Hematopoietic multipotent progenitor cell treated with erythropoietin and hydrocortisone succinate and interleukin-3 and kit ligand, for 17 days (in vitro differentiated cells): ENCODE results near the gene NEUROG1.
A peak's percentile ranks its signal among the peaks of the same experiment; 100 is the strongest.

Experiments used
- DNase-seq: peaks from one replicate; pipeline ENCODE4 v3.0.0-alpha.2; 2015; ENCODE audit warnings: low spot score

NEUROG1 gene

GRCh38 chr5:135564331-135564730 is 28.6 kb upstream of the NEUROG1 start:
- DNase-seq, result no peak

DNA sequence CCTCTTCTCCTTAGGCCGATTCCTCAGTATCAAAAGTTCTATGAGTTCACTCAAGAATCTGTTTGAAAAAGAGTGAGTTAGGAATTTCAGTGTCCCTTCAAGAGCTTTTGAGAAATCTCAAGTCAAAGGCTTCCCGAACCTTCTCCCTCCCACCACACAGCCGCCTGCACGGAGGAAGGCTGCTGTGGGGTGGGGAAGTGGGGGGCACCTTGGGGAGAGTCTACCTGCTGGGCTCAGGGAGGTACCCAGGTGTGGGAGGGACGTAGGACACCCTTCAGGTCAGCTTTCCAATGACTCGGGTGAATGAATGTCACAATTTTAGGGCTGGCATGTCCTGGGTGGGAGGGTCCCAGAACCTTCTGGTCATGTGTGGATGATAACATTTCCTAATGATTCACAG is 25.5 kb upstream of the NEUROG1 start:
- DNase-seq, result no peak

- DNase-seq, result peak; percentile 58
Measured at GRCh38 chr5:135560858-135561257, 25.1 kb upstream of the NEUROG1 start.

GRCh38 chr5:135559354-135559753 is 23.6 kb upstream of the NEUROG1 start:
- DNase-seq, result no peak

DNA sequence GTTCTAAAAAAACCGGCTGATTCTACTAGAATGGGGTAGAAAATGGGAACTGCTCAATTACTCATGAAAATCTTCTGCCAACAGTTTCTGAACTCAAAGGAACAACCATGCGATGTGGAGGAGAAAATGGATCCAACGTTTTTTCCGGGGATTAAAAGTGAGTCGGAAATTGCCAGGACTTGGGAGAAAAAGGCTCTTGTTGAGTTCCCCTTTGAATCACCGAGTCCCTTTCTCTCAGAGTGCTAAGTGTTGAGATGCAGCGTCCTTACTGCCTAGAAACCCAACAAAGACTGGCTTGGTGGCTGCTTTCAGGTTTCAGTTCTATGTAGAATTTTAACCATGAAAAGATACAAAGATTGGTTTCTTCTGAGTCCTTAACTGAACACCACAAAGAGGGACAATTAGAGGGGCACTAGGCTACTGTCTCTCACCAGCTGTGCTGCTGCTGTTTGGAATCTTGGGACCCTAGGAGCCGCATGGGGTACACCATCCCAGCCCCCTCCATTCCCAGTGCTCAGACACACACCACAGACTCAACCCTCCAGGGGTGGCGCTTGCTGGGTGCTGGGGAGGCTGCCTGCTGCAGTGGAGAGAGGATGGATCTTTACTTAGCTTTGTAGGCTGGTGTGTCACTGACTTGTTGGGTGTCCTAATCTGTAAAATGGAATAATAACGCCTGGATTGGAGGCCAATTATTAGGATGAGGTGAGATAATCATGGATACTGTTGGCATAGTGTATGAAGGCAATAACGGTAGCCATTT is 21.5 kb upstream of the NEUROG1 start:
- DNase-seq, result no peak

GRCh38 chr5:135556620-135557019 is 20.9 kb upstream of the NEUROG1 start:
- no peak for DNase-seq

DNA sequence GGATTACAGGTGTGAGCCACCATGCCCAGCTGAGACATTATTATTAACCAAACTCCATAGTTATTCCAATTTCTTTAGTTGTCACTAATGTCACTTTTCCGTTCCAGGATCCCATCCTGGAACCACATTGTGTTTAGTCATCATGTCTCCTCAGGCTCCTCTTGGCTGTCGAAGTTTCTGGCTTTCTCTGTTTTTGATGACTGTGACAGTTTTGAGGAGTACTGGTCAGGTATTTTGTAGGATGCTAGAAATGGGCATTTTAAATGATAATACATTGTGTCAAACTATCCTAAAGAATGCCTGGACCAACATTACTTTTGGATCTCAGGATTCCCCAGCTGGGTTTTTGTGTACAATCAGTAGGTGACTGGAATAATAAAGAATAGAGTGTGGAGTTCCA is 19.8 kb upstream of the NEUROG1 start:
- no peak for DNase-seq

GRCh38 chr5:135553688-135554462 is 18.1 kb upstream of the NEUROG1 start:
- no peak for DNase-seq

DNA sequence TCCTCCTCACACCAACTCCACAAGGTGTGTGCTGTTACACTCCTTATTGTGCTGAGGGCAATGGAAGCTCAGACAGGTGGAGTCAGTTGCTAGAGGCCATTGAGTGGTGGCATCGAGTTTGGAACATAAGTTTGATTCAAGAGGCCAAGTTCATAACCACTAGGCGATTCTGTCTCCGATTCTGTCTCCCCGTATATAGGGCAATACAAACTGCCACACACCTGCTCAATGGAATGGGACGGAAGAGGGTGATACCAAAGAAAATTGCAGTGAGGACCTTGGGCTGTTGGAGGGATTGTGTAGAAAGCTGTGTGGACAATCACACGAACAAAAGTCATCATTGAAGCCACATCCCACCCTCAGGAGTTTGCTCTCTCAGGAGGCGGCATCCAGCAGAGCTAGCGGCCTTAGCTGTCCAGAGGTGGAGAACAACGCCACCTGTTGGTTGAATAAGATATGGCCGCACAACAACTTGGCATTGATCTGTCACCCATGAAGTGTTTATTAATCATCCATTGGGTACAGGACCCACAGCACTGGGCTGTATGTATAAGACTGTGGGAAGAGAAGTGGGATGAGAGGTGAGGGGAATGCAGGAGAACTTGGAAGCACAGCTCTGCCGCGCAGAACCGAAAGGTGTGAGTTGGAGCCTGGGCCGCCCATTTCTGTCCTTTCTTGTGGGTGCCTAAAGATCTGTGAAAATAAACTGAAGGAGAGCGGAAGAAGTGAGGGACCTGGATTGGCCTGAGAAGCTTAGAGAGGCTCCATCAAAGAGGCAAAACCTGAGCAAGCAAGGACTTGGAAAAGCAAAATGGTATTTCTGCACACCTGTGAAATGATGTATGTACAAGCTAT is 16.1 kb upstream of the NEUROG1 start:
- DNase-seq, result peak; percentile 78

DNA sequence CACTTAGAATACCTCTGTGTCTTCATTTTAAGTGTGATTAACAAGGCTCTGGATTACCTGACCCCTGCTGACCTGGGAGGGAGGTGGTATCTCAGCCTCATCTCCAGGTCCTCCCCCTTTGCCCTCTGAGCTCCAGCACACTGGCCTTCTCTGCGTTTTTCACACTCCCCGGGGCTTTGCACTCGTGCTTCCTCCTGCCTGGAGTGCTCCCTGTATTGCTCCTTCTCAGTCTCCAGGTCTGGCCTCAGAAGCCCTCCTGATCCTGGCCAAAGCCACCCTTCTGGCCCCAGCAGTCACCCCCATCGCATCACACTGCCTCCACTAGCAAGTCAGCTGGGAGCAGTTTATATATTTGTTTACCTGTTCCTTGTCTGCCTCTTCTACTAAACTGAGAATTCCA is 13.6 kb upstream of the NEUROG1 start:
- no peak for DNase-seq

GRCh38 chr5:135547590-135548254 is 12.0 kb upstream of the NEUROG1 start:
- DNase-seq, result no peak

DNA sequence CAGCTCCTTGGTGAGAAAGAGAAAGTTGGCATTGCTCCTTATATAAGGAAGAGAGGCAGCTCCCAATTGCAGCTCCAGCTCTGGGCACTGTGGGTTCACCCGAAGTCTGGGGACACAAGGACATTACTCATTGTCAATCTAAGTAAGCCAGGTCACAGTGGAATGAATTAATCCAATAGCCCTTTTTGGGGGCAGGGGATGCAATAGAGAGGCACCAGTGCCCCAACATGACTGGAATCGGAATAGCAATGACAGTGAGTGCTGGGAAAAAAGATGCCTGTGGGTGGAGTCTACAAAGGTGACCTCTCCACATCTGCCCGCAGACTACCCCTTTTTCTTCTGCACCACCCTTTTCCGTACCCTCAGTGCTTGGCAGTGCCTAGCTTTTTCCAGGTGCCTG is 11.1 kb upstream of the NEUROG1 start:
- no peak for DNase-seq

DNA sequence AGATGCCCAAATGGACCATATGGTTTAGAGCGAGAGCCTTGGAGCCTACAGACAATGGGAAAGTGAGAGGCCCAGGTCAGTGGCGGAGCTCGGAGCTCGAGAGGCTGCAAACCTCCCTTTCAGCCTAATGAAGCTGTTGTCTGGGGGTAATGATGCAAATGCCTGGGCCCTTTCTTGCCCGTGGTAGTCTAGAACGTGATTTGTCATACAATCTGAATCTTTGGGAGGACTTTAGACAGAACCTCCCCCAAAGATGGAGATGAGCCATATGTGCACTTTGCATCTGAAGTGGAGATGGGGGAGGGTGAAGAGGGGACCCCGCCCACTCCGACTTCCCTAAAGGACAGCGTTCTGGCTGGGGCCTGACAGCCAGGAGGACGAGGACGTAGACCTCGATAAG is 10.3 kb upstream of the NEUROG1 start:
- DNase-seq, result no peak

DNA sequence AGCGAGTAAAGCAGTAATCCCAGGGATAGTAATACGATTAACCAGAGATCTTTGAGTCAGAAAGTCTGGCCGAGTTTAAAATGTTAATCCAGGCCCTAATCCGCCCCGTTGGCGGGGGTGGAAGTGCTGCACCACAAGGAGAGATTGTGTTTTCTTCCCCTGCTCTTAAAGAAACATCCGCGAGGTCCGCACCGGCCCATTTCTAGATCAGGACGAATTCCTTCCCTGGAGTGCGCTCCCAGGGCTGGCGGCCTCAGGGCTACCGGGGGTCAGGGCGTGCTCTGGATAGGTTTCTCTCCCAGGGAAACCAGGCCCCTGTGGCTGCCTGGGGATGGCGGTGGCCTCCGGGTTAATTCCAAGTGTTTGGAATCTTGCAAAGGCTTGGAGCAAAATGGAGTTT is 9.3 kb upstream of the NEUROG1 start:
- no peak for DNase-seq

DNA sequence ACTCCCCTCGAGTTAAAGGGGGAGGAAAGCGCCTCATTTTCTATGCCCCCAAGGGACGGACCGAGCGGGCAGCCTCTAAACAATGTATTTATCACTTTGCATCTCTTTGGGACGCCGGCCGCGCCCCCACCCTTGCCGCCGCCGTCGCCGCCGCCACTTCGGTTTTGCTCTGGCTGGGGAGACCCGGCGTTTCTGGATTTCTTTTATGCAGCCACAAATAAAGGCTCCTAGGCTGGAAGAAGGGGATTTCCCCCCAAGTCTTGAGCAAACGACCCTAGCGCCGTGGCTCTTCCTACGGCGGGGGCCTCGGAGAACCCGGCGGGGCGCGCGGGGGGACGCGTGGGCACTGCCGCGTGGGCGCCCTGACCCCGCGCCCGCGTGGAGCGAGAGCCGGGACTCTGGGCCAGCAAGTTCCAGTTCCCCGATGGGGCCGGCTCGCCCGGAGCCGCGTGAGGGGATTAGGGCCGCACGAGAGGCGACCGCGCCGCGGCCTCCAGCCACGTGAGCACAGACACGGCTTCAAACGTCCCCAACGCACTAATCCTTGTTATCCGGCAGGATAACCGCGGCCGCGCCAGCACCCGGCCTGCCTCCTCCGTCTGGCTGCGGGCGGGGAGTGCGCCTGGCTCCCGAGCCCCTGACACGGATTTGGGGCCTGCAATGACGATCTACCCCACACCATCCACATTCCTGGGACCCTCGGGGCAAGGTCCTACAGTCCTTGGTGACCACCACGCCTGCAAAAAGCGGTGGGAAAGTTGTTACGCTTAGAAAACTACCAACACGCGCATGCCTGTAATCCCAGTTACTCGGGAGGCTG is 7.9 kb upstream of the NEUROG1 start:
- no peak for DNase-seq

DNA sequence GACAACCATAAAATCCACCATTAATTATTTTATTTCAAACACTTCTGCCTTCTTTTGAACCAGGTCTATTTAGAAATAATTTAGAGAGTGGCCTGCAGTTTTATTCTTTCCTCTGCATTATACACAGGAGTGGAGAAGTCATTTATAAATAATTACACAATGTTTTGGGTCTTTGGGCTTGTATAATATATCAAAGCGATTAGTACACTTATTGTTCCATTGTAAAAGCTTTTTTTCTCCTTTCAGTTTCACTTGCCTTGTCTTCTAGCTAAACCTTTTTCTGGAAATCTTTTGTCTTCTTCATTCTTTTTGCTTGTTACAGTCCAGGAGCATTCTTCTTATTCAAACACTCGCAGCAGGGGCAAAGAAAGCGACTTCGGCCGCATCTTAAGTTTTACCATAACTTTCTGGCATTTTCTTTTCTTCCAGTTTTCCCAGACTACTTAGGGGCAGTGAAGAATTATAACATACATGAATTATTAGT is 7.3 kb upstream of the NEUROG1 start:
- DNase-seq, result no peak

DNA sequence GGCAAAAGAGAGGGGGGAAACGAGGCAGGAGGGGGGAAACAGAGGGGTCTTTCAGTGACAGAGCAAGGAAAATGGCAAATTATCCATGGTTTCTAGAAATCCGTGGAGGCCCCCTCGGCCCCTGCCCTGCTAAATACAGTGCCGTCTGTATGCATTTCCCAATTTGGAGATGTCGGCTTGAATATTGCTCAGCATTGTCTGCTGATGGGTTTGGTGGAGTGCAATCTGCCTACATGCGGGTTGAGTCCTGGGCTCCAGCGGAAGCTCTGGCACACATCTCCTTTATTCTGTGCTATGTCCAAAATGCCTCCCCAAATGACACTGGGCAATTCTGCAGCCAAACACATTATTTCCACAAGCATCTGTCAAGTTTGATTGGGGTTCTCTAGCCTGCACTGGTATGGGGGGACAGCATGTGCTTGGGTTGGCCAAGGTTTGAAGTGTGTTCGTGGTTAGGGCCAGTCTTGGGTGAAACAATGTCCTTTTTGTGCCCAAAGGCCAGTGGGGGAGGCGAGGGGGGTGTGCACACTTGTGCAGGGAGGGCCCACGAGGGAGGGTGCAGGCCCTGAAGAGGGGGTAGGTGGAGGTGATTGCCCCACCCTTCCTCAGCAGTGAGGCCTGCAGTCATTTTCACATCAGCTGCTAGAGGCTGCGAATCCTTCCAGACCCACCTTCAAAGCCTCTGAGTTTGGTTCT is 6.2 kb upstream of the NEUROG1 start:
- DNase-seq, result no peak

- no peak for DNase-seq
Measured at GRCh38 chr5:135539430-135540005, 3.8 kb upstream of the NEUROG1 start.

DNA sequence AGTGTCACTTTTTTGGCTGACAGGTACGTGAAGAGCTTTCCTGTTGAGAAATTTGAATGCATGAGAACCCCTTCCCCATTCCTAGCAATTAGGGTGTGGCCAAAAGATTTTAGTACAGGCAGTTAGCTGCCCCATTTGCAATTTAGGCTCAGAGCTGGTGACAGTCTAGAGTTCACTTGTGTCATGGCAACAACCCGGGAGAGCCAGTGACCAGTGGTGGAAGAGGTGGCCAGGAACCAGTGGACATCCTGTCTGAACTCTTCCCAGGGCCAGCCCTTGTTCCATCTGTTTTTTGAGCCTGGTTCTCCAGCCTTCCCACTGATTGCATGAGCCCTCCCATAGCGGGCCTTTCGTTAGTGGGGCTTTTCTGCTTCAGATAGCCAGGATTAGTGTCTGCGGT is 2.5 kb upstream of the NEUROG1 start:
- no peak for DNase-seq

- no peak for DNase-seq
Measured at GRCh38 chr5:135537745-135538144, 2.0 kb upstream of the NEUROG1 start.
